Panc1 (cell line): Measurements from ENCODE around the gene TRAF2.

ENCODE experiments used
- CTCF ChIP-seq: fragments of 450-650 bp; IDR thresholded peaks from 2 replicates; pipeline ENCODE4 v1.5.1; 2017; ENCODE audit warnings: mild to moderate bottlenecking
- POLR2AphosphoS5 ChIP-seq: IDR thresholded peaks from 2 replicates; pipeline ENCODE4 v1.6.1; 2012; ENCODE audit warnings: mild to moderate bottlenecking, low read depth, low read length, moderate library complexity
- REST ChIP-seq, 2 experiments: IDR thresholded peaks; 2 replicates each; pipeline ENCODE4 v1.6.1; 2011 to 2012; ENCODE audit warnings: low read depth in 2 of 2, control low read depth in 1 of 2, low read length in 1 of 2, mild to moderate bottlenecking in 1 of 2, moderate library complexity in 1 of 2; ENCODE audit not compliant: insufficient read depth in 1 of 2
- SIN3A ChIP-seq: IDR thresholded peaks from 2 replicates; pipeline ENCODE4 v1.6.1; 2012; ENCODE audit warnings: low read depth, mild to moderate bottlenecking, low read length, moderate library complexity, borderline replicate concordance; ENCODE audit not compliant: insufficient read depth
- TCF7L2 ChIP-seq: IDR thresholded peaks from 2 replicates; pipeline ENCODE4 v1.6.1; 2011; ENCODE audit warnings: mild to moderate bottlenecking, low read depth, low read length, inconsistent platforms

- TF ChIP-seq CTCF = no peak
- TF ChIP-seq REST (IDR thresholded peaks at IDR 0.05; ENCODE audit: insufficient read depth in 1 of 2, low read depth in 2 of 2, low read length in 1 of 2) = no peak
- no peak for TF ChIP-seq SIN3A
- TF ChIP-seq POLR2AphosphoS5 = no peak
- TF ChIP-seq TCF7L2 = no peak
Measured at GRCh38 chr9:136972335-136972734, 86.0 kb downstream of the TRAF2 start.
